SU-DHL-6 (cell line): Measurements from ENCODE around the gene C22orf42.

Source experiments
- EZH2phosphoT487 ChIP-seq: fragments of 200-600 bp; sonication (generic), shearing (Covaris generic); conservative IDR thresholded peaks from 2 replicates; pipeline ENCODE4 v1.6.1; 2018; ENCODE audit warnings: mild to moderate bottlenecking, antibody characterized with exemption, low read length, moderate library complexity, mixed read lengths
- TF ChIP-seq, protein P1 (sequence below): fragments of 200-600 bp; sonication (generic); IDR thresholded peaks from one replicate; pipeline ENCODE4 v1.5.1; 2017; ENCODE audit warnings: antibody characterized with exemption, mild to moderate bottlenecking, low read length, moderate library complexity; ENCODE audit not compliant: insufficient read depth, poor library complexity, severe bottlenecking

DNA sequence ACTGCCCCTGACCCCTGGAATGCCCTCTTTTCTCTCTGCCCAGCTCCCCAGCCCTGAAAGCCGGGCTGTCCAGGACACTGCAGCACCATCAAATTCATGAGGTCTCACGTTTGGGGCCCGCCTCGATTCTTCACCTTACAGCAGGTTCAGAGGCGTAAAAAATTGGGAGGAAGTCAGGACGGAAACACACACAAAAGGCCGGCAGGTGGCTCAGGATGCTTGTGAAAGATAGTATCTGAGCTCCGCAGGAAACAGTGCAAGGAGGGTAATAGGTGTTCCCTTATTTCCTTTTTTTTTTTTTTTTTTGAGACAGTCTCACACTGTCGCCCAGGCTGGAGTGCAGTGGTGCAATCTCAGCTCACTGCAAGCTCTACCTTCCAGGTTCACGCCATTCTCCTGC lies 41.6 kb upstream of the C22orf42 start:
- TF ChIP-seq, protein P1, sequence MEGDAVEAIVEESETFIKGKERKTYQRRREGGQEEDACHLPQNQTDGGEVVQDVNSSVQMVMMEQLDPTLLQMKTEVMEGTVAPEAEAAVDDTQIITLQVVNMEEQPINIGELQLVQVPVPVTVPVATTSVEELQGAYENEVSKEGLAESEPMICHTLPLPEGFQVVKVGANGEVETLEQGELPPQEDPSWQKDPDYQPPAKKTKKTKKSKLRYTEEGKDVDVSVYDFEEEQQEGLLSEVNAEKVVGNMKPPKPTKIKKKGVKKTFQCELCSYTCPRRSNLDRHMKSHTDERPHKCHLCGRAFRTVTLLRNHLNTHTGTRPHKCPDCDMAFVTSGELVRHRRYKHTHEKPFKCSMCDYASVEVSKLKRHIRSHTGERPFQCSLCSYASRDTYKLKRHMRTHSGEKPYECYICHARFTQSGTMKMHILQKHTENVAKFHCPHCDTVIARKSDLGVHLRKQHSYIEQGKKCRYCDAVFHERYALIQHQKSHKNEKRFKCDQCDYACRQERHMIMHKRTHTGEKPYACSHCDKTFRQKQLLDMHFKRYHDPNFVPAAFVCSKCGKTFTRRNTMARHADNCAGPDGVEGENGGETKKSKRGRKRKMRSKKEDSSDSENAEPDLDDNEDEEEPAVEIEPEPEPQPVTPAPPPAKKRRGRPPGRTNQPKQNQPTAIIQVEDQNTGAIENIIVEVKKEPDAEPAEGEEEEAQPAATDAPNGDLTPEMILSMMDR = no peak
- TF ChIP-seq EZH2phosphoT487 = no peak
